Esophagus squamous epithelium (tissue), 5 donors: ENCODE measurements around the gene KIAA2012. TPM values are rescaled to one million over a fixed set of nuclear protein-coding genes. Genes with fewer than 3 reads are reported as not detected.

Source experiments
- DNase-seq: peaks from one replicate; lab custom pipeline; 2025; lab: John Stamatoyannopoulos, UW
- H3K27ac ChIP-seq, 4 donors: fragments of 200-600 bp; sonication (generic); one replicate each; pipeline ENCODE4 v1.5.1; 2016 to 2019; ENCODE audit warnings: mild to moderate bottlenecking in 1 of 4
- H3K27me3 ChIP-seq, 4 donors: fragments of 200-600 bp; sonication (generic); 1 replicate in 3 of 4; 2 replicates in 1 of 4; pipeline versions ENCODE4 v1.5.1 to v1.6.0; 2017 to 2021; ENCODE audit warnings: antibody characterized with exemption in 1 of 4
- H3K36me3 ChIP-seq, 3 donors: fragments of 200-600 bp; sonication (generic); one replicate each; pipeline ENCODE4 v1.5.1; 2016 to 2019
- H3K4me1 ChIP-seq, 3 donors: fragments of 200-600 bp; sonication (generic); one replicate each; pipeline ENCODE4 v1.5.1; 2017 to 2019
- H3K4me3 ChIP-seq, 4 donors: fragments of 200-600 bp; sonication (generic); 1 replicate in 3 of 4; 2 replicates in 1 of 4; pipeline ENCODE4 v1.5.1; 2016 to 2019; ENCODE audit warnings: mild to moderate bottlenecking in 2 of 4, moderate library complexity in 1 of 4
- H3K9me3 ChIP-seq, 3 donors: fragments of 200-600 bp; sonication (generic); one replicate each; pipeline ENCODE4 v1.5.1; 2016 to 2019
- CTCF ChIP-seq, 6 experiments: fragments of 450-650 bp in 4 of 6; fragments of 200-600 bp in 2 of 6; sonication (generic) in 2 of 6; IDR thresholded peaks; one replicate each; pipeline ENCODE4 v1.5.1; 2016 to 2019; ENCODE audit warnings: antibody characterized with exemption in 6 of 6, mild to moderate bottlenecking in 4 of 6, moderate library complexity in 4 of 6
- POLR2A ChIP-seq, 4 donors: fragments of 450-650 bp; IDR thresholded peaks; one replicate each; pipeline ENCODE4 v1.6.1; 2017; ENCODE audit warnings: antibody characterized with exemption in 4 of 4, mild to moderate bottlenecking in 4 of 4, moderate library complexity in 3 of 4
- whole genome bisulfite sequencing, 2 donors: methylation state at CpG; one replicate each; pipeline ENCODE4 v1.1.5; 2018; 5-methylcytosine and 5-hydroxymethylcytosine counted together
- intact Hi-C: fragments of 100-400 bp; cut with DNase I; formaldehyde crosslinking; loops from one replicate; pipeline ENCODE4 v1.15.0; 2022
- total RNA-seq, 4 donors: library from RNA; depleted of rRNA; stranded (reverse); fragments of >200 nt; gene quantifications; one replicate each; pipeline ENCODE4 v1.1.0, GENCODE V29; 2016
- donor health status: DM: yes; HTN: yes; CAD: no.

KIAA2012 gene
- total RNA-seq, 4 donors from 2014 or later: not detected

GRCh38 chr2:202042444-202042843, 30.6 kb upstream of the KIAA2012 start:
- intact Hi-C loops: no loop called here
- Histone ChIP-seq H3K4me3 (no peak overlapping the region), H3K27me3 (peaks cover 0 to 7% (median 0%) of the 10 kb centered on the region in 4 donors), H3K4me1 (peaks cover 0 to 31% (median 5%) of the 10 kb centered on the region in 3 donors), H3K36me3 (no peaks in the 10 kb centered on the region), H3K9me3 (no peaks in the 10 kb centered on the region), H3K27ac (no peak overlapping the region)
- no peak for DNase-seq
- WGBS, 2 donors: 69 to 80% methylated on average over 4 to 5 of the region's 5 CpGs
- TF ChIP-seq POLR2A (IDR thresholded peaks at IDR 0.05) (no peak), CTCF (IDR thresholded peaks at IDR 0.05) (no peak)

GRCh38 chr2:202043475-202043874, 29.6 kb upstream of the KIAA2012 start:
- Histone ChIP-seq H3K27me3 (peaks cover 0 to 10% (median 0%) of the 10 kb centered on the region in 4 donors), H3K4me3 (no peak overlapping the region), H3K36me3 (no peaks in the 10 kb centered on the region), H3K9me3 (no peaks in the 10 kb centered on the region), H3K27ac (peak overlapping the region in 1 of 4 donors; percentile 18), H3K4me1 (peaks cover 0 to 26% (median 5%) of the 10 kb centered on the region in 3 donors)
- 54 to 70% methylated on average over 5 of the region's 6 CpGs for WGBS, 2 donors
- DNase-seq: no peak
- no peak for TF ChIP-seq POLR2A (IDR thresholded peaks at IDR 0.05)
- no peak for TF ChIP-seq CTCF (IDR thresholded peaks at IDR 0.05)
- intact Hi-C loops: no loop called here

- intact Hi-C loops: no loop called here
- DNase-seq: no peak
- TF ChIP-seq CTCF (IDR thresholded peaks at IDR 0.05): no peak
- no peak for TF ChIP-seq POLR2A (IDR thresholded peaks at IDR 0.05)
- no peak overlapping the region for H3K4me3 ChIP-seq
- no peaks in the 10 kb centered on the region for H3K9me3 ChIP-seq
- peaks cover 0 to 4% (median 0%) of the 10 kb centered on the region in 4 donors for H3K27me3 ChIP-seq
- H3K36me3 ChIP-seq: no peaks in the 10 kb centered on the region
- H3K4me1 ChIP-seq: peaks cover 0 to 13% (median 0%) of the 10 kb centered on the region in 3 donors
- H3K27ac ChIP-seq: no peak overlapping the region
These were observed 28.3 kb upstream of the KIAA2012 start for GRCh38 chr2:202044777-202045176.

DNA sequence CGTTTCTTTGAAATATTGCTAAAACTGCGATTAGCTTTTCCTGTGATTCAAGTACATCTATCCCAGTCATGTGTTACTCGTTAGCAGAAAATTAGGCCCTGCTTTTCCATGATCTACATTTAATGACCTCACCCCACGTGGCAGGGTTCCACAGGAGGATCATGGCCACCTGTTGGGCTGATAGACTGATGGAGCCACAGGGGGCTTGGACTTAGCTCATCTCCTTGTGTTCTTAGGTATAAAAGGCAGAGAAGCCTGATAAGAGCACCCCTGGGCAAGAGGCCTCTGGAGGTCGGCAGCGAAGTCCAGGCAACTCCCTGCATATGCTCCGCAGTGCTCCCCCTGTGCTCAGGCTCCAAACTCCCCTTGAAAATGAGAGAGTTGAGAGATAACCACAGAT, 26.5 kb upstream of the KIAA2012 start:
- TF ChIP-seq POLR2A (IDR thresholded peaks at IDR 0.05) (no peak), CTCF (IDR thresholded peaks at IDR 0.05) (no peak)

DNA sequence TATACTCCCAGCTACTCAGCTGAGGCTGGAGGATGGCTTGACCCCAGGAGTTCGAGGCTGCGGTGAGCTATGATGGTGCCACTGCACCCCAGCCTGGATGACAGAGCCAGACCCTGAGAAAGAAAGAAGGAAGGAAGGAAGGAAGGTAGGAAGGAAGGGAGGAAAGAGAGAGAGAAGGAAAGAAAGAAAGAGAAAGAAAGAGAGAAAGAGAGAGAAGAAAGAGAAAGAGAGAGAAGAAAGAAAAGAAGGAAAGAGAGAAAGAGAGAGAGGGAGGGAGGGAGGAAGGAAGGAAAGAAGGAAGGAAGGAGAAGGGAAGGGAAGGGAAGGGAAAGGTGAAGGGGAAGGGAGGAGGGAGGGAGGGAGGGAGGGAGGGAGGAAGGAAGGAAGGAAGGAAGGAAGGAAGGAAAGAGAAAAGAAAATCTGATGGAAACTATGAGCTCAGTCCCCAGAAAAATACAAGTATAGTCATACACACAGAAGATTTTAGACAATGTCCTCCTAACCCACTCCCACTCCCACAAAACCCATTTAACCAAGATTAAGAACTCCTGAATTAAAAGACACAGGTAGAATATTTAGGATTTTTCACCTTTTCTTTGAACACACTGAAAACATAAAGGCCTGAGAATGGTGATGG, 23.8 kb upstream of the KIAA2012 start:
- WGBS, 2 donors: 93 to 97% methylated on average over 2 of the region's 2 CpGs
- no peak overlapping the region for H3K27ac ChIP-seq
- H3K4me3 ChIP-seq: no peak overlapping the region
- no peaks in the 10 kb centered on the region for H3K36me3 ChIP-seq
- intact Hi-C loops: no loop called here
- no peak for DNase-seq
- no peak for TF ChIP-seq POLR2A (IDR thresholded peaks at IDR 0.05)
- TF ChIP-seq CTCF (IDR thresholded peaks at IDR 0.05): no peak
- no peaks in the 10 kb centered on the region for H3K9me3 ChIP-seq
- no peaks in the 10 kb centered on the region for H3K4me1 ChIP-seq
- H3K27me3 ChIP-seq: peaks cover 0 to 14% (median 0%) of the 10 kb centered on the region in 4 donors

More for the DNA sequence above, 26.5 kb upstream of the KIAA2012 start:
- Histone ChIP-seq H3K4me1 (peaks cover 0 to 13% (median 0%) of the 10 kb centered on the region in 3 donors), H3K27ac (no peak overlapping the region), H3K9me3 (no peaks in the 10 kb centered on the region), H3K4me3 (no peak overlapping the region), H3K36me3 (no peaks in the 10 kb centered on the region), H3K27me3 (peaks cover 0 to 4% (median 0%) of the 10 kb centered on the region in 4 donors)
- WGBS, 2 donors: 84 to 98% methylated on average over 4 to 6 of the region's 7 CpGs
- intact Hi-C loops: no loop called here
- DNase-seq: no peak
